ENCODE measurements around the gene PRTFDC1.
A peak's percentile ranks its signal among the peaks of the same experiment; 100 is the strongest.

The PRTFDC1 gene

GRCh38 chr10:24953675-24954074, 1.3 kb upstream of the PRTFDC1 start:
- no peak overlapping the region for H3K4me3 ChIP-seq (ENCODE audit: low read depth, low read length)
- TF ChIP-seq CTCF (IDR thresholded peaks at IDR 0.05; ENCODE audit: low read depth, low read length) = no peak

- H3K4me3 ChIP-seq (ENCODE audit: low read depth, low read length) = peak overlapping the region; percentile 55
- 0 out of 2 replicates have a peak, but pooled peaks have one; percentile 7 for TF ChIP-seq CTCF (IDR thresholded peaks at IDR 0.05; ENCODE audit: low read depth, low read length)
Observed at GRCh38 chr10:24952707-24953645, 570 bp upstream of the PRTFDC1 start.

- H3K4me3 ChIP-seq (ENCODE audit: low read depth, low read length) = peak overlapping the region; percentile 55; the same call in 1 of the 2 replicates
- TF ChIP-seq CTCF (IDR thresholded peaks at IDR 0.05; ENCODE audit: low read depth, low read length) = no peak
Observed at GRCh38 chr10:24951201-24952142, 934 bp downstream of the PRTFDC1 start.

GRCh38 chr10:24950439-24950838, 2.0 kb downstream of the PRTFDC1 start:
- no peak for TF ChIP-seq CTCF (IDR thresholded peaks at IDR 0.05; ENCODE audit: low read depth, low read length)
- no peak overlapping the region for H3K4me3 ChIP-seq (ENCODE audit: low read depth, low read length)

- no peak overlapping the region for H3K4me3 ChIP-seq (ENCODE audit: low read depth, low read length)
- TF ChIP-seq CTCF (IDR thresholded peaks at IDR 0.05; ENCODE audit: low read depth, low read length) = no peak
Observed at GRCh38 chr10:24949616-24950015, 2.8 kb downstream of the PRTFDC1 start.

GRCh38 chr10:24947304-24948097, 4.9 kb downstream of the PRTFDC1 start:
- no peak overlapping the region for H3K4me3 ChIP-seq (ENCODE audit: low read depth, low read length)
- TF ChIP-seq CTCF (IDR thresholded peaks at IDR 0.05; ENCODE audit: low read depth, low read length) = no peak

Data from WI38 (cell line).